K562 (cell line): ENCODE results near the gene DPM2. TPM values are rescaled to one million over a fixed set of nuclear protein-coding genes. Genes with fewer than 3 reads are reported as not detected.

ENCODE experiments used
- ATAC-seq: fragments of 200-7000 bp; cut with Tn5 transposase; 3 replicates; pipeline ENCODE4 v1.9.1; 2020; ENCODE audit warnings: moderate library complexity
- BruUV-seq: library from RNA; stranded (reverse); fragments of 400-500 nt; replicated peaks from 2 replicates; lab custom pipeline; 2021; lab: Mats Ljungman, UMichigan
- CTCF ChIA-PET: fragments of 300-600 bp; formaldehyde crosslinking; extraction: SDS; loops from one replicate; lab custom pipeline; 2021; ENCODE audit warnings: low intra/inter-chr PET ratio; lab: Yijun Ruan, JAX
- POLR2A ChIA-PET: fragments of 300-600, 350-650 bp; sonication (Branson Sonifier 250); formaldehyde crosslinking; extraction: SDS; loops from one replicate; lab custom pipeline; 2021; ENCODE audit warnings: antibody characterized with exemption, inconsistent platforms; lab: Yijun Ruan, JAX
- DNase-seq, 4 experiments: peaks; one replicate each; pipeline versions ENCODE4 v3.0.0 to v3.0.0-alpha.2; 2011 to 2018; ENCODE audit warnings: low spot score in 3 of 4, mixed read lengths in 3 of 4; ENCODE audit errors: extremely low read depth in 1 of 4
- FAIRE-seq: peaks from 2 replicates; lab custom pipeline; 2011; peaks lifted over from hg19 to GRCh38; lab: Jason Lieb, UNC
- H2AFZ ChIP-seq: 2 replicates; pipeline ENCODE4 v1.6.0; 2011; ENCODE audit warnings: low read depth, low read length, control low read depth, inconsistent platforms
- H3K27ac ChIP-seq: fragments of 200-600 bp; 3 replicates; pipeline ENCODE4 v1.8.0; 2011; ENCODE audit warnings: low read depth, mild to moderate bottlenecking, control low read depth, inconsistent platforms, low read length, moderate library complexity, mixed read lengths; ENCODE audit errors: extremely low read depth
- H3K27me3 ChIP-seq, 2 experiments: fragments of 300-600 bp in 1 of 2; 2 replicates in 1 of 2; 3 replicates in 1 of 2; pipeline versions ENCODE4 v1.6.0 to v1.8.0; 2011; ENCODE audit warnings: inconsistent platforms in 2 of 2, low read length in 2 of 2, mild to moderate bottlenecking in 1 of 2, mixed read lengths in 1 of 2, moderate library complexity in 1 of 2; ENCODE audit not compliant: control insufficient read depth in 2 of 2, insufficient read depth in 2 of 2
- H3K36me3 ChIP-seq: fragments of 300-600 bp; 3 replicates; pipeline ENCODE4 v1.8.0; 2011; ENCODE audit warnings: mild to moderate bottlenecking, low read length, inconsistent platforms; ENCODE audit not compliant: control insufficient read depth, insufficient read depth
- H3K4me1 ChIP-seq, 2 experiments: fragments of 200-600 bp in 1 of 2; replicated peaks in 1 of 2; 2 replicates in 1 of 2; 3 replicates in 1 of 2; pipeline versions ENCODE4 v1.5.1 to v1.8.0; 2011; ENCODE audit warnings: inconsistent platforms in 2 of 2, low read length in 2 of 2, mild to moderate bottlenecking in 1 of 2, mixed read lengths in 1 of 2, moderate library complexity in 1 of 2; ENCODE audit not compliant: control insufficient read depth in 2 of 2, insufficient read depth in 2 of 2
- H3K4me2 ChIP-seq: 2 replicates; pipeline ENCODE4 v1.6.1; 2011; ENCODE audit warnings: low read length, control low read depth, inconsistent platforms, mixed read lengths; ENCODE audit not compliant: insufficient read depth
- H3K4me3 ChIP-seq: fragments of 200-600 bp; sonication (generic), shearing (Covaris generic); 2 replicates; pipeline ENCODE4 v1.5.1; 2016; ENCODE audit warnings: control low read depth, inconsistent platforms
- H3K79me2 ChIP-seq: fragments of 200-600 bp; 3 replicates; pipeline ENCODE4 v1.8.0; 2011; ENCODE audit warnings: low read length, inconsistent platforms; ENCODE audit not compliant: control insufficient read depth, insufficient read depth
- H3K9ac ChIP-seq, 2 experiments: 2 replicates each; pipeline versions ENCODE4 v1.6.0 to v1.6.1; 2011; ENCODE audit warnings: low read depth in 2 of 2, low read length in 2 of 2, control low read depth in 1 of 2, inconsistent platforms in 1 of 2, mild to moderate bottlenecking in 1 of 2, mixed read lengths in 1 of 2; ENCODE audit not compliant: insufficient read depth in 1 of 2
- H3K9me1 ChIP-seq: one replicate; pipeline ENCODE4 v1.6.0; 2011; ENCODE audit warnings: inconsistent platforms, mild to moderate bottlenecking, low read length, moderate library complexity; ENCODE audit not compliant: control insufficient read depth, insufficient read depth
- H3K9me3 ChIP-seq: replicated peaks from 2 replicates; pipeline ENCODE4 v1.5.1; 2011; ENCODE audit warnings: low read depth, low read length, inconsistent platforms; ENCODE audit not compliant: control insufficient read depth, insufficient read depth
- H4K20me1 ChIP-seq: replicated peaks from 2 replicates; pipeline ENCODE4 v1.6.1; 2011; ENCODE audit warnings: low read length, inconsistent platforms, mixed read lengths; ENCODE audit not compliant: control insufficient read depth, insufficient read depth
- ATF1 ChIP-seq, 2 experiments: fragments of 450-650 bp in 1 of 2; IDR thresholded peaks; 2 replicates each; pipeline ENCODE4 v1.6.1; 2016; ENCODE audit warnings: missing compliant biosample characterization in 1 of 2, missing genetic modification characterization in 1 of 2
- CTBP1 ChIP-seq: fragments of 450-650 bp; IDR thresholded peaks from 2 replicates; pipeline ENCODE4 v1.6.1; 2016; ENCODE audit warnings: borderline replicate concordance
- DDX20 ChIP-seq: fragments of 450-650 bp; IDR thresholded peaks from 2 replicates; pipeline ENCODE4 v1.6.1; 2016; ENCODE audit warnings: missing genetic modification characterization, low read depth, mild to moderate bottlenecking, missing compliant biosample characterization, moderate library complexity
- ESRRA ChIP-seq: fragments of 450-650 bp; IDR thresholded peaks from 2 replicates; pipeline ENCODE4 v1.6.1; 2014; ENCODE audit warnings: low read depth, mild to moderate bottlenecking, moderate library complexity, borderline replicate concordance
- HDAC1 ChIP-seq, 2 experiments: fragments of 450-650 bp; IDR thresholded peaks; 2 replicates each; pipeline ENCODE4 v1.6.1; 2016 to 2017; ENCODE audit warnings: inconsistent platforms in 1 of 2, mild to moderate bottlenecking in 1 of 2, moderate library complexity in 1 of 2
- HDAC2 ChIP-seq: fragments of 450-650 bp; IDR thresholded peaks from 2 replicates; pipeline ENCODE4 v1.6.1; 2016; ENCODE audit warnings: mild to moderate bottlenecking
- HOMEZ ChIP-seq: fragments of 250-450 bp; sonication (Bioruptor Pico); IDR thresholded peaks from 2 replicates; pipeline ENCODE4 v1.4.0; 2020; ENCODE audit warnings: mild to moderate bottlenecking, moderate library complexity
- MAX ChIP-seq: sonication (generic); formaldehyde crosslinking; IDR thresholded peaks from 2 replicates; pipeline ENCODE4 v1.9.0; 2022; ENCODE audit warnings: mild to moderate bottlenecking, missing genetic modification reagents
- NFIC ChIP-seq: fragments of 450-650 bp; IDR thresholded peaks from 2 replicates; pipeline ENCODE4 v1.6.1; 2017; ENCODE audit warnings: mild to moderate bottlenecking, inconsistent platforms
- RBBP5 ChIP-seq: fragments of 200-600 bp; sonication (generic); IDR thresholded peaks from 2 replicates; pipeline ENCODE4 v1.6.1; 2012; ENCODE audit warnings: borderline replicate concordance, mild to moderate bottlenecking, low read length, control low read depth, inconsistent platforms; ENCODE audit not compliant: insufficient read depth, poor library complexity, severe bottlenecking
- RBM25 ChIP-seq: fragments of 200-400 bp; formaldehyde crosslinking; IDR thresholded peaks from 2 replicates; pipeline ENCODE4 v1.6.1; 2018; ENCODE audit warnings: low read length, low read depth, moderate library complexity; ENCODE audit not compliant: severe bottlenecking
- RFX1 ChIP-seq: fragments of 450-650 bp; IDR thresholded peaks from 2 replicates; pipeline ENCODE4 v1.6.1; 2016; ENCODE audit warnings: mild to moderate bottlenecking, moderate library complexity
- SLC30A9 ChIP-seq: fragments of 250-450 bp; sonication (Bioruptor Pico); IDR thresholded peaks from 2 replicates; pipeline ENCODE4 v1.8.0; 2022; ENCODE audit warnings: mild to moderate bottlenecking, moderate library complexity
- SMARCA5 ChIP-seq: fragments of 450-650 bp; IDR thresholded peaks from 2 replicates; pipeline ENCODE4 v1.6.1; 2016
- TAF15 ChIP-seq: fragments of 200-400 bp; formaldehyde crosslinking; IDR thresholded peaks from 2 replicates; pipeline ENCODE4 v1.6.1; 2017; ENCODE audit warnings: mild to moderate bottlenecking, low read depth, low read length, moderate library complexity
- ZKSCAN1 ChIP-seq: fragments of 150-350 bp; IDR thresholded peaks from 2 replicates; pipeline ENCODE4 v1.6.1; 2016; ENCODE audit warnings: low read depth, low read length
- ZNF436 ChIP-seq: fragments of 250-450, 450-650 bp; sonication (Bioruptor Pico); formaldehyde crosslinking; IDR thresholded peaks from 2 replicates; pipeline ENCODE4 v1.7.0; 2020; ENCODE audit warnings: mild to moderate bottlenecking
- WGBS: fragments of 100-300 bp; shearing (Covaris generic); methylation state at CpG from one replicate; pipeline ENCODE4 v1.1.6; 2016; ENCODE audit warnings: low coverage, mixed read lengths; ENCODE audit not compliant: insufficient coverage; ENCODE audit errors: missing lambda C conversion rate; 5-methylcytosine and 5-hydroxymethylcytosine counted together
- in situ Hi-C: fragments of 300-500 bp; cut with MboI; formaldehyde crosslinking; loops from 4 replicates; pipeline ENCODE4 v1.15.0; 2018; ENCODE audit warnings: inconsistent platforms, mixed read lengths
- intact Hi-C: fragments of 100-400 bp; cut with micrococcal nuclease; formaldehyde crosslinking; loops from 2 replicates; pipeline ENCODE4 v1.14.2; 2022
- polyA plus RNA-seq, 8 experiments: library from polyadenylated mRNA; depleted of rRNA in 4 of 8; stranded (reverse) in 5 of 8; unstranded in 3 of 8; fragments of >200 nt; fragmentation: Nextera tagmentation in 2 of 8; fragmentation: Illumina TruSeq in 1 of 8; extraction: Ambion mirVana in 2 of 8; extraction: Trizol in 1 of 8; gene quantifications; 2 replicates each; pipeline versions ENCODE4 v1.2.1 to v1.2.3, GENCODE V29; 2011 to 2014; ENCODE audit warnings: inconsistent platforms in 1 of 8, missing spikeins in 1 of 8
- total RNA-seq, 7 experiments: library from RNA; depleted of rRNA in 6 of 7; stranded (reverse); fragments of >200 nt in 6 of 7; fragmentation: Illumina TruSeq in 2 of 7; extraction: Trizol in 2 of 7; gene quantifications; 2 replicates each; pipeline versions ENCODE4 v1.2.1 to v1.2.3, GENCODE V29; 2011 to 2021; ENCODE audit warnings: low replicate concordance in 1 of 7

The DPM2 gene
- total and polyA plus RNA-seq, 9 of the 15 experiments (the other 6 are each of a cell fraction or from before 2014, with no cell fraction given) = 43.5 to 126 (median 71.1) TPM

- Histone ChIP-seq H3K79me2 (peaks cover 62% of the 10 kb centered on the region), H3K4me2 (no peak overlapping the region), H3K9me1 (no peaks in the 10 kb centered on the region), H3K4me3 (no peak overlapping the region), H3K36me3 (no peaks in the 10 kb centered on the region), H2AFZ (no peak overlapping the region; the same call in 1 of the 2 replicates), H3K27ac (peak overlapping the region; percentile 23; the same call in 2 of the 3 replicates), H3K9ac (peak overlapping the region in 1 of 2 experiments; percentile 82; a peak in 3 of 4 replicates), H3K27me3 (no peaks in the 10 kb centered on the region), H3K4me1 (peaks cover 22 to 46% of the 10 kb centered on the region in 2 experiments), H4K20me1 (peaks cover 6% of the 10 kb centered on the region; the same call in 1 of the 2 replicates), H3K9me3 (no peaks in the 10 kb centered on the region)
- BruUV-seq = no TSS peak
- peak; percentile 25 for ATAC-seq
- CTCF ChIA-PET = no interaction called here
- in situ Hi-C loops = loop anchor here (10.0 kb wide), 1 partner anchor 74 kb away; no protein-coding TSS in a partner anchor
- WGBS = 43% methylated on average over 11 of the region's 11 CpGs
- intact Hi-C loops = no loop called here
- peak in 1 of 4 experiments; percentile 46 for DNase-seq
- POLR2A ChIA-PET = interaction anchor here (0.6 to 1.6 kb wide), 7 partner anchors 8 to 552 kb away, joined by 3 to 6 read pairs (median 3); partner anchors contain the start of gene EEIG1
- peak; percentile 55 for FAIRE-seq
- 0 out of 2 replicates have a peak, but pooled peaks have one; percentile 29 for TF ChIP-seq HDAC2
- TF ChIP-seq RBM25 = peak; percentile 34
- TF ChIP-seq ZNF436 (CRISPR knock-in tag) = no peak
- TF ChIP-seq HDAC1 (IDR thresholded peaks at IDR 0.05) = 0 out of 4 replicates have a peak, but pooled peaks of 1 of the 2 experiments have one; percentile 40
- TF ChIP-seq MAX = no peak
- peak; percentile 96 for TF ChIP-seq ESRRA
- no peak for TF ChIP-seq HOMEZ
- TF ChIP-seq ATF1 (CRISPR knock-in tag; IDR thresholded peaks at IDR 0.05) = no peak
- no peak for TF ChIP-seq ATF1 (tag; IDR thresholded peaks at IDR 0.05)
- no peak for TF ChIP-seq RBBP5
- TF ChIP-seq TAF15 = no peak
- TF ChIP-seq SLC30A9 (CRISPR knock-in tag) = no peak
- 0 out of 2 replicates have a peak, but pooled peaks have one; percentile 53 for TF ChIP-seq SMARCA5
- TF ChIP-seq NFIC = peak; percentile 73
- TF ChIP-seq ZKSCAN1 = peak; percentile 99
- no peak for TF ChIP-seq DDX20 (tag)
- no peak for TF ChIP-seq CTBP1
- TF ChIP-seq RFX1 = no peak
These were observed 22.9 kb upstream of the DPM2 start for GRCh38 chr9:127960410-127961154.
